Activated T-helper 2 cell treated with anti-CD3 and anti-CD28 coated beads, Interferon-gamma antibody, Interleukin-2, Interleukin-4, amounts not matched to agents 10 μg/mL and 5 μg/mL and 100 μg/mL, durations not matched to agents 14 hours and 24 hours and 36 hours (primary cell): Measurements from ENCODE around the gene PTPRG. TPM values are rescaled to one million over a fixed set of nuclear protein-coding genes. Genes with fewer than 3 reads are reported as not detected.

Experiments used
- DNase-seq: peaks from one replicate; pipeline ENCODE4 v3.0.0; 2021; ENCODE audit warnings: low spot score
- H3K27ac Mint-ChIP-seq: one replicate; pipeline ENCODE4 v1.8.0; 2021; ENCODE audit warnings: mixed read lengths
- H3K27me3 Mint-ChIP-seq: one replicate; pipeline ENCODE4 v1.8.0; 2021; ENCODE audit warnings: low read depth, mixed read lengths
- H3K36me3 Mint-ChIP-seq: one replicate; pipeline ENCODE4 v1.8.0; 2021; ENCODE audit warnings: low read depth, mixed read lengths
- H3K4me1 Mint-ChIP-seq: one replicate; pipeline ENCODE4 v1.8.0; 2021; ENCODE audit warnings: low read depth, mixed read lengths
- H3K4me3 Mint-ChIP-seq: one replicate; pipeline ENCODE4 v1.8.0; 2021; ENCODE audit warnings: low read depth, mild to moderate bottlenecking, moderate library complexity, mixed read lengths
- H3K9me3 Mint-ChIP-seq: one replicate; pipeline ENCODE4 v1.8.0; 2021; ENCODE audit warnings: mixed read lengths
- intact Hi-C: fragments of 100-400 bp; cut with micrococcal nuclease; formaldehyde crosslinking; loops from one replicate; pipeline ENCODE4 v1.15.1; 2023
- total RNA-seq: library from RNA; stranded (reverse); gene quantifications from 2 replicates; pipeline ENCODE4 v1.2.3, GENCODE V29; 2022

PTPRG gene
- total RNA-seq, 1 donor from 2014 or later, result 5.1 TPM

DNA sequence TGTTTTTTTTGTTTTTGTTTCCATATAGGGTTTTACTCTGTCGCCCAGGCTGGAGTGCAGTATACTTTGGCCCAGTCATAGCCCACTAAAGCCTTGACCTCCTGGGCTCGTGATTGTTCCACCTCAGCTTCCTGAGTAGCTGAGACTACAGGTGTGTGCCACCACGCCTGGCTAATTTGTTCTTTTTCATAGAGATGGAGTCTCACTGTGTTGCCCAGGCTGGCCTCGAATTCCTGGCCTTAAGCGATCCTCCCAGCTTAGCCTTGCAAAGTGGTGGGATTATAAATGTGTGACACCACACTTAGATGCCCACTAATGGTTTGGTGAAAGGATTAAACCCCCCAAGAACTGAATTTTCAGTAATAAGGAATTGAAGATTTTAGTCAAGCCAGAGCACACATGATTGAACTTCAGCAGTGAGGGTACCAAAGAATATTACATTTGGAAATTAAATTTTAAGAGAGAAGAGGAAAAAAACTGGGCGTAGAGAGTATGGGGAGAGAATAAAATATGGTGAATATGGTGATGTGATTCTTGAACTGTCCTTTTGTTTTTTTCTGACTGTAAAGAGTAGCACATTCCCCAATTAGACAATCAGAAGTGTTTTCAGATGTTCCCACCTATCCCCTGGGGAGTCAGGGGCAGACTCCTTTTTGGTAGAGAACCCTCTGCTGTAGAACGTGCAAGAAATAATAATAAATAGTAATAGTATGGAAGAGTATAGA lies 208.1 kb downstream of the PTPRG start:
- intact Hi-C loops, result no loop called here
- no peak overlapping the region for H3K4me3 Mint-ChIP-seq
- DNase-seq, result no peak
- H3K4me1 Mint-ChIP-seq, result no peaks in the 10 kb centered on the region
- no peak overlapping the region for H3K27ac Mint-ChIP-seq
- no peaks in the 10 kb centered on the region for H3K9me3 Mint-ChIP-seq
- H3K36me3 Mint-ChIP-seq, result no peaks in the 10 kb centered on the region
- no peaks in the 10 kb centered on the region for H3K27me3 Mint-ChIP-seq

DNA sequence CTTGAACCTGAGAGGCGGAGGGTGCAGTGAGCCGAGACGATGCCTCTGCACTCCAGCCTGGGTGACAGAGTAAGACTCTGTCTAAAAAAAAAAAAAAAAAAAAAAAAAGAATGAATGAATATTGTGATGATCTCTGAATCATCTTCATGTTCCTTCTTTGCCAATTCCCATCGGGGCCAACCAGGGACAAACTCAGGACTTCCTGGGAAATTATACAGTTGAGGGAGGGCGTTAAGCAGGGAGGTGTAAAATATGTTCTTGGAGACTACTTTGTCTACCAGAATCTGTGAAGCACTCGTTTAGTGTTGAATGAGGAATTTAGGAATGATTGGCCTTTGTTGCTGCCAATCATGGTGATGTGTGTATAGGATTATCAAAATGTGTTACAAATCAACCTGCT lies 210.6 kb downstream of the PTPRG start:
- H3K27me3 Mint-ChIP-seq, result no peaks in the 10 kb centered on the region
- no peaks in the 10 kb centered on the region for H3K9me3 Mint-ChIP-seq
- intact Hi-C loops, result no loop called here
- H3K36me3 Mint-ChIP-seq, result no peaks in the 10 kb centered on the region
- no peaks in the 10 kb centered on the region for H3K4me1 Mint-ChIP-seq
- no peak for DNase-seq
- H3K4me3 Mint-ChIP-seq, result no peak overlapping the region
- H3K27ac Mint-ChIP-seq, result no peak overlapping the region

- Mint-ChIP-seq H3K27me3 (no peaks in the 10 kb centered on the region), H3K9me3 (no peaks in the 10 kb centered on the region), H3K27ac (no peak overlapping the region), H3K36me3 (no peaks in the 10 kb centered on the region), H3K4me1 (no peaks in the 10 kb centered on the region), H3K4me3 (no peak overlapping the region)
- intact Hi-C loops, result no loop called here
- DNase-seq, result no peak
Observed at GRCh38 chr3:61772456-61772855, 211.1 kb downstream of the PTPRG start.

DNA sequence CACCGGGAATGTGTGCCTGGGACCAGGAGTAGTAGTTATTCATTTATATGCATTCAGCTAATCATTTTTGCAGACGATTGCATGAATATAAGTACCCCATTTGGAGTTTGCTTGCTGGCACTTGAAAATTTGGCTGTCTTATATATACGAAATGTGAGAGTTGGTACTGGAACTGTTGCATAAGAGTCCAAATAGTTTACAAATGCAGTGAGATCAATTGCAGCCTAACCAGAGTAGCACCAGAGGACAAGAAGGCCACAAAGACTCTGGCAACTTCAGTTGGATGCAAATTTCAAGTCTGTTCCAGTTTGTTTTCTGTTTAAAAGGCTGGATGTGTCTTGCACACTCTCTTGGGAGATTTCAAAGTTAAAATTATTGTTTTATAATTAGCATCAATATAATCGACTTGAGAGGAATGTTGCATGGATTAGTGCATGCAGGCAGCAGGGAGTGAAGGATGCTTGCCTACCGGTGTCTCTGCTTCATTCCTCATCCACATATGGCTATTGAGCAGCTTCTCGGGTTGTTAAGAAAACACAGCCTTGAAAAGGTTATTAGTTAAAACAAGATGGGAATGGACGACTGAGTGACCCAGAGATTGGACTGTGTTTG lies 213.0 kb downstream of the PTPRG start:
- Mint-ChIP-seq H3K4me3 (no peak overlapping the region), H3K36me3 (no peaks in the 10 kb centered on the region), H3K27me3 (no peaks in the 10 kb centered on the region), H3K9me3 (no peaks in the 10 kb centered on the region), H3K27ac (no peak overlapping the region), H3K4me1 (no peaks in the 10 kb centered on the region)
- no peak for DNase-seq
- intact Hi-C loops, result no loop called here

DNA sequence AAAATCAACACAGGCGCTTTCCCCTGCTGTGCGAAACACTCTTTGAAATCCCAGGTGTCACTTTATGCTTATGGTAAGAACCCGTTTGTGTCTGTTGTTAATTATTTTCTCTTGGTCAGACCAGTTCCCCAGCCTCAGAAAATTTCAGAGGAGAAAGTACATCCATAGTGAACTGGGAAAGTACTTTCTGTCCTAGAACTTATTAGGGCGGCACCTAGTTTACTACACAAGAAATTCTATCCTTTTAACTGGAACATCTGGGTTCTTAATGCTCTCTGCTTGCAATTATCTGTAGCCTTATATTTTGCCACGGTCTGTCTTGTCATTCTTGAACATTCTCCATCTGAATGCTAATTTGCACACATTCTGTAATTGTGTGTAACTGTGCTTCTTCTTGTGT lies 215.0 kb downstream of the PTPRG start:
- no peaks in the 10 kb centered on the region for H3K9me3 Mint-ChIP-seq
- no peak for DNase-seq
- H3K36me3 Mint-ChIP-seq, result no peaks in the 10 kb centered on the region
- H3K4me1 Mint-ChIP-seq, result no peaks in the 10 kb centered on the region
- no peak overlapping the region for H3K27ac Mint-ChIP-seq
- no peak overlapping the region for H3K4me3 Mint-ChIP-seq
- intact Hi-C loops, result no loop called here
- no peaks in the 10 kb centered on the region for H3K27me3 Mint-ChIP-seq

GRCh38 chr3:61777483-61777882 lies 216.1 kb downstream of the PTPRG start:
- H3K36me3 Mint-ChIP-seq, result no peaks in the 10 kb centered on the region
- no peak for DNase-seq
- no peak overlapping the region for H3K4me3 Mint-ChIP-seq
- H3K9me3 Mint-ChIP-seq, result no peaks in the 10 kb centered on the region
- intact Hi-C loops, result no loop called here
- no peak overlapping the region for H3K27ac Mint-ChIP-seq
- H3K4me1 Mint-ChIP-seq, result no peaks in the 10 kb centered on the region
- no peaks in the 10 kb centered on the region for H3K27me3 Mint-ChIP-seq

- DNase-seq, result no peak
Observed at GRCh38 chr3:61778095-61778494, 216.7 kb downstream of the PTPRG start.

GRCh38 chr3:61780016-61780415 lies 218.6 kb downstream of the PTPRG start:
- no peak overlapping the region for H3K27ac Mint-ChIP-seq
- H3K36me3 Mint-ChIP-seq, result no peaks in the 10 kb centered on the region
- H3K4me3 Mint-ChIP-seq, result no peak overlapping the region
- H3K9me3 Mint-ChIP-seq, result no peaks in the 10 kb centered on the region
- intact Hi-C loops, result no loop called here
- no peaks in the 10 kb centered on the region for H3K4me1 Mint-ChIP-seq
- DNase-seq, result no peak
- no peaks in the 10 kb centered on the region for H3K27me3 Mint-ChIP-seq

More at GRCh38 chr3:61778095-61778494, 216.7 kb downstream of the PTPRG start:
- no peak overlapping the region for H3K4me3 Mint-ChIP-seq
- H3K27ac Mint-ChIP-seq, result no peak overlapping the region
- H3K9me3 Mint-ChIP-seq, result no peaks in the 10 kb centered on the region
- no peaks in the 10 kb centered on the region for H3K27me3 Mint-ChIP-seq
- H3K4me1 Mint-ChIP-seq, result no peaks in the 10 kb centered on the region
- no peaks in the 10 kb centered on the region for H3K36me3 Mint-ChIP-seq
- intact Hi-C loops, result no loop called here

DNA sequence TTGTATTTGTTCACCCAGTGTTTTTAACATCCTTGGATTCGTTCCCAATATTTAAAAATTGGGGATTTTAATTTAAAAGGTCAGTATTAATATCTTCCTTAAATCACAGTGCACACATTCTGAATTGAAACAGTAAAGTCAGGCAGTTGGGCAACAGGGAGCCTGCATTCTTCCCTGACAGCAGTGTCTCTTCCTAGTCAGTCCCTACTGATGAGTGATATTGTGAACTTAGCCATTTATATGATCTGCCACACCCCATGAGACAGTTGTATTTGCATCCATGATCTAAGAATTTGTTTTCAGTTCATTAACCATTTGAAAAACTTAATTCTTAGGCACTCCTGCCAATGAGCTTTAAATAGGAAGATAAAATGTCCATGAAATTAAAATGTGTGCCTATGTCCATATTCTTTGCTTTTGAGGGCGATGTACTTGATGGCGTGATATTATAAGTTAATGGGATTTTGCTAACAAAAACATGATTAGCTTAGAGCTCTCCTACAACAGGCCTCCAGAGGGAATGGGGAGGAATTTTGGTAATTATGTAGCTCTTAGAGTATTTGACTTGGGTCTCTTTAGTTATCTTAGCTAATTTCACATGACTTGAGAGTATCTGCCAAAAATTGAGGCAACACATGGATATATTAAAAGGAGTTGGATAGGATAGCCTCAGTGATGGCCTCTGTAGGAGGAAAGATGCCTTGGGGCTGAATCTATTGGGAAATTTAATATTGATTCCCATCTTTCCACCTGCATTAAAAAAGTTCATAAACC lies 219.3 kb downstream of the PTPRG start:
- no peak for DNase-seq
- intact Hi-C loops, result no loop called here
- no peaks in the 10 kb centered on the region for H3K27me3 Mint-ChIP-seq
- H3K27ac Mint-ChIP-seq, result no peak overlapping the region
- H3K4me3 Mint-ChIP-seq, result no peak overlapping the region
- H3K36me3 Mint-ChIP-seq, result no peaks in the 10 kb centered on the region
- no peaks in the 10 kb centered on the region for H3K9me3 Mint-ChIP-seq
- H3K4me1 Mint-ChIP-seq, result no peaks in the 10 kb centered on the region

DNA sequence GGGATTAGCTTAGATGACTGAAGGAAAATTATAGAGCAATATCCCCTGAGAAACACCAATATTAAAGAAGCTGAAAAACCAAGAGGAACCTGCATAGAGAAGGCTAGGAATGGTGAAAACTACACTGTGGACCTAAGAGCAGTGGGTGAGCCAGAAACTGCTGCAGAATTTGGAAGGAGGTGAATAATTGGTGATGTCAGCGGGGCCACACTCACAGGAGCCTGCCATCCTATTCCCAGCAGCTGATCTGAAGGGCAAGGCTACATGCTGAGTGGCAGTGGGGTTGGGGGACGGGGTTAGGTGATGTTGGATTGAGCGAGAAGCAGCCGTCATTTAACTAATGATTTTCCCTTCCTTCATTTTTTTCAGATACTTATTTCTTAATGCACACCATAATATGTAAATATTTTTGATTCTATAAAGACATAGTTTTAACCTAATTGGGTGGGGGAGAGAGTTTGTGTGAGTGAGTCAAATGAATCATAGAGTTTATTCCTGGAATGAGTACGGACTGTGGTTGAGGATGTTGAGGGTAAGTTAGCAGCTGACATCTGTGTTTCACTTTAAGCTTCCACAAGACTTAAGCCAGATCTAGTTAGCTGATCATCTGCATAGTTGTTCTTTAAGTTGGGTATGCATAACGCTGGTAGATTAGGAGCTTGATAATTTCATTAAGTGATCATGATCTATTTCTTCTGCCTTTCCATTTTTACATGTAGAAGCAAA lies 222.8 kb downstream of the PTPRG start:
- intact Hi-C loops, result no loop called here
- no peaks in the 10 kb centered on the region for H3K36me3 Mint-ChIP-seq
- H3K4me3 Mint-ChIP-seq, result no peak overlapping the region
- DNase-seq, result no peak
- H3K27ac Mint-ChIP-seq, result no peak overlapping the region
- H3K9me3 Mint-ChIP-seq, result no peaks in the 10 kb centered on the region
- H3K27me3 Mint-ChIP-seq, result no peaks in the 10 kb centered on the region
- H3K4me1 Mint-ChIP-seq, result no peaks in the 10 kb centered on the region

GRCh38 chr3:61788623-61789507 lies 227.5 kb downstream of the PTPRG start:
- H3K4me3 Mint-ChIP-seq, result no peak overlapping the region

DNA sequence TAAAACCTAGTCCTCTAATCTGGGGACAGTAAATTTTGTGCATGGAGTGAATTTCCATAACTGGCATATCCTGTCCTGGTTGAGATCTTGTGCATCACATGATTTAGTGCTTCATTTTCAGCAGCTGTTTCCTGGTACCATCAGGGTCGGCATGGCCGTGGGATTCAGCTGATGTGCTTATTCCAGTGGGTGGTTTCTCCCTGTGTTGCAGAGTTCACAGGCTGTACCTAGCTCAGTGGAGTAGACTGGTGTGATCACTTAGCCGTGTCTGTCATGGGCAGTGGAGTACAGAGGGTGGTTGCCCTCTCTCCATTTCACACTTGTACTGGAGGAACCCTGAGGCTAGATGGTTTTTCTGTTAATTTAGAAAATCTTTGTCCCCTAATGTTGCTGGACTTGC lies 228.5 kb downstream of the PTPRG start:
- intact Hi-C loops, result no loop called here
- H3K4me1 Mint-ChIP-seq, result no peaks in the 10 kb centered on the region
- no peaks in the 10 kb centered on the region for H3K36me3 Mint-ChIP-seq
- peaks cover 6% of the 10 kb centered on the region for H3K27me3 Mint-ChIP-seq
- H3K9me3 Mint-ChIP-seq, result no peaks in the 10 kb centered on the region
- H3K4me3 Mint-ChIP-seq, result no peak overlapping the region
- H3K27ac Mint-ChIP-seq, result no peak overlapping the region
- no peak for DNase-seq

More at GRCh38 chr3:61788623-61789507, 227.5 kb downstream of the PTPRG start:
- Mint-ChIP-seq H3K36me3 (no peaks in the 10 kb centered on the region), H3K9me3 (no peaks in the 10 kb centered on the region), H3K27me3 (peaks cover 6% of the 10 kb centered on the region), H3K4me1 (no peaks in the 10 kb centered on the region), H3K27ac (no peak overlapping the region)
- intact Hi-C loops, result no loop called here
- DNase-seq, result no peak
